IMR-90 (cell line): ENCODE results near the gene NKX6-2. TPM values are rescaled to one million over a fixed set of nuclear protein-coding genes. Genes with fewer than 3 reads are reported as not detected.

ENCODE experiments used
- ATAC-seq: fragments of 200-7000 bp; cut with Tn5 transposase; 2 replicates; pipeline ENCODE4 v1.9.1; 2020; ENCODE audit warnings: low read depth, mild to moderate bottlenecking, moderate library complexity
- BruUV-seq: library from RNA; stranded (reverse); fragments of 400-500 nt; replicated peaks from 2 replicates; lab custom pipeline; 2021; lab: Mats Ljungman, UMichigan
- CTCF ChIA-PET: fragments of 300-600 bp; formaldehyde crosslinking; extraction: SDS; loops from one replicate; lab custom pipeline; 2021; ENCODE audit warnings: antibody characterized with exemption; lab: Yijun Ruan, JAX
- POLR2A ChIA-PET: fragments of 300-600 bp; sonication (Branson Sonifier 250); formaldehyde crosslinking; loops from one replicate; lab custom pipeline; 2022; ENCODE audit warnings: antibody characterized with exemption; ENCODE audit not compliant: unreplicated experiment; lab: Charles Lee
- DNase-seq: peaks from one replicate; pipeline ENCODE4 v3.0.0; 2013
- H2AFZ ChIP-seq: replicated peaks from 2 replicates; pipeline ENCODE3; 2013; ENCODE audit warnings: low read length, mild to moderate bottlenecking; ENCODE audit not compliant: poor library complexity
- H2AK5ac ChIP-seq: 2 replicates; pipeline ENCODE4 v1.6.1; 2013; ENCODE audit warnings: low read depth, low read length, inconsistent platforms
- H2AK9ac ChIP-seq: replicated peaks from 2 replicates; pipeline ENCODE3; 2013; ENCODE audit warnings: mild to moderate bottlenecking, low read depth, low read length, moderate library complexity; ENCODE audit not compliant: poor library complexity
- H2BK120ac ChIP-seq: 2 replicates; pipeline ENCODE4 v1.6.1; 2013; ENCODE audit warnings: low read depth, low read length, inconsistent platforms
- H2BK15ac ChIP-seq: 3 replicates; pipeline ENCODE4 v1.6.1; 2013; ENCODE audit warnings: low read depth, low read length, inconsistent platforms
- H2BK20ac ChIP-seq: 2 replicates; pipeline ENCODE4 v1.6.1; 2013; ENCODE audit warnings: low read depth, mild to moderate bottlenecking, inconsistent platforms, low read length, moderate library complexity
- H2BK5ac ChIP-seq: 2 replicates; pipeline ENCODE4 v1.6.1; 2013; ENCODE audit warnings: mild to moderate bottlenecking, low read depth, low read length, inconsistent platforms; ENCODE audit not compliant: poor library complexity, severe bottlenecking
- H3K14ac ChIP-seq: replicated peaks from 2 replicates; pipeline ENCODE4 v1.6.1; 2013; ENCODE audit warnings: low read depth, low read length, inconsistent platforms
- H3K18ac ChIP-seq: 2 replicates; pipeline ENCODE4 v1.6.1; 2013; ENCODE audit warnings: low read depth, low read length, control low read depth
- H3K23ac ChIP-seq: 2 replicates; pipeline ENCODE4 v1.6.1; 2013; ENCODE audit warnings: low read depth, low read length, inconsistent platforms
- H3K27ac ChIP-seq: 2 replicates; pipeline ENCODE4 v1.5.1; 2013; ENCODE audit warnings: mild to moderate bottlenecking, control low read depth, low read length; ENCODE audit not compliant: insufficient read depth
- H3K27me3 ChIP-seq: 2 replicates; pipeline ENCODE4 v1.6.1; 2013; ENCODE audit warnings: low read length; ENCODE audit not compliant: control insufficient read depth, insufficient read depth
- H3K36me3 ChIP-seq: 2 replicates; pipeline ENCODE4 v1.6.1; 2013; ENCODE audit warnings: low read length, mixed read lengths; ENCODE audit not compliant: control insufficient read depth, insufficient read depth
- H3K4ac ChIP-seq: 2 replicates; pipeline ENCODE4 v1.6.1; 2013; ENCODE audit warnings: low read depth, low read length, inconsistent platforms
- H3K4me1 ChIP-seq: 2 replicates; pipeline ENCODE4 v1.6.1; 2013; ENCODE audit warnings: low read length, mixed read lengths; ENCODE audit not compliant: control insufficient read depth, insufficient read depth
- H3K4me2 ChIP-seq: 2 replicates; pipeline ENCODE4 v1.6.1; 2013; ENCODE audit warnings: low read depth, mild to moderate bottlenecking, control low read depth, low read length, moderate library complexity
- H3K4me3 ChIP-seq: 2 replicates; pipeline ENCODE4 v1.5.1; 2013; ENCODE audit warnings: low read depth, mild to moderate bottlenecking, control low read depth, low read length, moderate library complexity; ENCODE audit not compliant: insufficient read depth
- H3K56ac ChIP-seq: 2 replicates; pipeline ENCODE4 v1.6.1; 2013; ENCODE audit warnings: low read length, inconsistent platforms; ENCODE audit not compliant: insufficient read depth; ENCODE audit errors: extremely low read depth
- H3K79me1 ChIP-seq, 2 experiments: 2 replicates each; pipeline ENCODE4 v1.6.1; 2013; ENCODE audit warnings: low read length in 2 of 2, inconsistent platforms in 1 of 2, low read depth in 1 of 2
- H3K9ac ChIP-seq: 2 replicates; pipeline ENCODE4 v1.6.1; 2013; ENCODE audit warnings: low read depth, low read length, control low read depth
- H3K9me1 ChIP-seq: 2 replicates; pipeline ENCODE4 v1.6.1; 2013; ENCODE audit warnings: low read length, inconsistent platforms; ENCODE audit not compliant: insufficient read depth
- H3K9me3 ChIP-seq: 2 replicates; pipeline ENCODE4 v1.6.1; 2013; ENCODE audit warnings: low read length; ENCODE audit not compliant: control insufficient read depth, insufficient read depth
- H4K20me1 ChIP-seq: 2 replicates; pipeline ENCODE4 v1.6.1; 2013; ENCODE audit warnings: low read length, inconsistent platforms; ENCODE audit not compliant: insufficient read depth
- H4K5ac ChIP-seq: 2 replicates; pipeline ENCODE4 v1.6.1; 2013; ENCODE audit warnings: mild to moderate bottlenecking, low read depth, low read length, control low read depth
- H4K8ac ChIP-seq, 2 experiments: 2 replicates each; pipeline ENCODE4 v1.6.1; 2013; ENCODE audit warnings: low read depth in 2 of 2, low read length in 2 of 2, control low read depth in 1 of 2, inconsistent platforms in 1 of 2
- H4K91ac ChIP-seq: 2 replicates; pipeline ENCODE4 v1.6.1; 2013; ENCODE audit warnings: low read depth, low read length, inconsistent platforms; ENCODE audit not compliant: insufficient read depth
- CEBPB ChIP-seq: IDR thresholded peaks from 2 replicates; pipeline ENCODE4 v1.6.1; 2012; ENCODE audit warnings: low read depth, low read length, improper control_type of control experiment
- CHD1 ChIP-seq: IDR thresholded peaks from 2 replicates; pipeline ENCODE4 v1.6.1; 2012; ENCODE audit warnings: low read depth, low read length, improper control_type of control experiment
- ELK1 ChIP-seq: fragments of 150-350 bp; IDR thresholded peaks from 2 replicates; pipeline ENCODE4 v1.6.1; 2016; ENCODE audit warnings: low read depth, mild to moderate bottlenecking, low read length, moderate library complexity, borderline replicate concordance
- FOS ChIP-seq: fragments of 150-350 bp; IDR thresholded peaks from 2 replicates; pipeline ENCODE4 v1.6.1; 2016; ENCODE audit warnings: low read depth, low read length
- MAFK ChIP-seq: IDR thresholded peaks from 2 replicates; pipeline ENCODE4 v1.6.1; 2012; ENCODE audit warnings: low read depth, low read length, improper control_type of control experiment
- MAZ ChIP-seq: IDR thresholded peaks from 2 replicates; pipeline ENCODE4 v1.6.1; 2012; ENCODE audit warnings: low read depth, mild to moderate bottlenecking, low read length, improper control_type of control experiment, moderate library complexity, borderline replicate concordance
- MXI1 ChIP-seq: IDR thresholded peaks from 2 replicates; pipeline ENCODE4 v1.6.1; 2012; ENCODE audit warnings: low read depth, mild to moderate bottlenecking, low read length, moderate library complexity, borderline replicate concordance
- NFE2L2 ChIP-seq: fragments of 150-350 bp; IDR thresholded peaks from 2 replicates; pipeline ENCODE4 v1.6.1; 2016; ENCODE audit warnings: low read depth, mild to moderate bottlenecking, low read length
- POLR2A ChIP-seq: IDR thresholded peaks from 2 replicates; pipeline ENCODE4 v1.6.1; 2012; ENCODE audit warnings: mild to moderate bottlenecking, low read depth, low read length
- RAD21 ChIP-seq: IDR thresholded peaks from 2 replicates; pipeline ENCODE4 v1.6.1; 2012; ENCODE audit warnings: low read length, improper control_type of control experiment
- RCOR1 ChIP-seq: IDR thresholded peaks from 2 replicates; pipeline ENCODE4 v1.6.1; 2012; ENCODE audit warnings: mild to moderate bottlenecking, low read length, improper control_type of control experiment; ENCODE audit not compliant: insufficient replicate concordance
- RFX5 ChIP-seq: IDR thresholded peaks from 2 replicates; pipeline ENCODE4 v1.8.0; 2012; ENCODE audit warnings: low read depth, mild to moderate bottlenecking, low read length, moderate library complexity
- SMC3 ChIP-seq: fragments of 150-350 bp; IDR thresholded peaks from 2 replicates; pipeline ENCODE4 v1.6.1; 2016; ENCODE audit warnings: low read depth, mild to moderate bottlenecking, antibody characterized with exemption, low read length, moderate library complexity
- USF2 ChIP-seq: fragments of 150-350 bp; IDR thresholded peaks from 2 replicates; pipeline ENCODE4 v1.6.1; 2017; ENCODE audit warnings: mild to moderate bottlenecking, antibody characterized with exemption, low read length, low read depth
- WGBS, 2 experiments: methylation state at CpG; one replicate each; pipeline versions ENCODE4 v1.1.5 to v1.1.7; 2013; ENCODE audit warnings: missing lambda C conversion rate in 2 of 2; ENCODE audit not compliant: insufficient read length in 1 of 2; ENCODE audit errors: extremely low coverage in 2 of 2; 5-methylcytosine and 5-hydroxymethylcytosine counted together
- dilution Hi-C: fragments of 300-500 bp; cut with HindIII; formaldehyde crosslinking; loops from one replicate; pipeline ENCODE4 v1.14.3; 2018; ENCODE audit warnings: low sequenced_read_pairs; ENCODE audit not compliant: unreplicated experiment
- in situ Hi-C: fragments of 300-500 bp; cut with MboI; formaldehyde crosslinking; loops from 3 replicates; pipeline ENCODE4 v1.14.3; 2019; ENCODE audit warnings: low sequenced_read_pairs, inconsistent platforms, mixed read lengths
- intact Hi-C: fragments of 100-400 bp; cut with micrococcal nuclease; formaldehyde crosslinking; loops from 2 replicates; pipeline ENCODE4 v1.10.0; 2022
- polyA plus RNA-seq, 3 experiments: library from polyadenylated mRNA; depleted of rRNA; stranded (reverse); fragments of >200 nt; gene quantifications; 2 replicates each; pipeline ENCODE4 v1.2.3, GENCODE V29; 2012; ENCODE audit warnings: low replicate concordance in 1 of 3
- total RNA-seq: library from RNA; depleted of rRNA; stranded (reverse); fragments of >200 nt; gene quantifications from 2 replicates; pipeline ENCODE4 v1.2.3, GENCODE V29; 2012

Gene NKX6-2
- total and polyA plus RNA-seq, 2 of the 4 experiments (the other 2 are of a cell fraction) = not detected

GRCh38 chr10:132757171-132757570 is 28.8 kb downstream of the NKX6-2 start:
- Histone ChIP-seq H4K91ac (no peak overlapping the region), H4K8ac (no peak overlapping the region), H3K4me2 (no peak overlapping the region), H3K18ac (no peak overlapping the region), H4K5ac (no peak overlapping the region), H2BK15ac (no peak overlapping the region), H3K27ac (no peak overlapping the region), H3K9me1 (peaks cover 11% of the 10 kb centered on the region), H2AK5ac (no peak overlapping the region), H3K36me3 (peaks cover 14% of the 10 kb centered on the region), H2BK20ac (no peak overlapping the region), H3K14ac (no peak overlapping the region), H4K20me1 (no peaks in the 10 kb centered on the region), H2BK120ac (no peak overlapping the region), H2BK5ac (no peak overlapping the region), H3K27me3 (no peaks in the 10 kb centered on the region), H3K9me3 (no peaks in the 10 kb centered on the region; the same call in 1 of the 2 replicates), H3K23ac (no peak overlapping the region), H3K9ac (no peak overlapping the region), H3K4me3 (no peak overlapping the region), H3K4ac (no peak overlapping the region), H2AK9ac (no peak overlapping the region), H3K56ac (no peak overlapping the region), H3K4me1 (no peaks in the 10 kb centered on the region), H2AFZ (no peak overlapping the region), H3K79me1 (0 out of 4 replicates have a peak, but pooled peaks cover 0 to 4% of the 10 kb centered on the region in 2 experiments)
- no peak for ATAC-seq
- 98% methylated on average over 22 of the region's 27 CpGs; no CpG with 5 or more reads in 1 of the 2 experiments for WGBS, 2 experiments
- intact Hi-C loops (no loop called here), in situ Hi-C loops (no loop called here), dilution Hi-C loops (no loop called here)
- BruUV-seq = no TSS peak
- no peak for DNase-seq
- TF ChIP-seq RAD21 (no peak), POLR2A (no peak), SMC3 (no peak), NFE2L2 (no peak), RFX5 (no peak), FOS (no peak), MAFK (no peak), MAZ (no peak), CEBPB (no peak), USF2 (no peak), MXI1 (no peak), RCOR1 (no peak), ELK1 (no peak), CHD1 (no peak)
- ChIA-PET CTCF (no interaction called here), POLR2A (no interaction called here)
